Effector memory CD8-positive, alpha-beta T cell (primary cell): ENCODE results near the gene SH3BP4.
A peak's percentile ranks its signal among the peaks of the same experiment; 100 is the strongest.

Experiments
- ATAC-seq: fragments of 150-1000 bp; cut with Tn5 transposase; replicated peaks from 2 replicates; pipeline ENCODE4 v1.10.0; 2021; ENCODE audit warnings: mild to moderate bottlenecking, moderate library complexity
- DNase-seq, 3 experiments: peaks; one replicate each; pipeline ENCODE4 v3.0.0; 2021
- H3K27ac Mint-ChIP-seq, 2 donors: one replicate each; pipeline ENCODE4 v1.8.0; 2022; ENCODE audit warnings: mild to moderate bottlenecking in 2 of 2, mixed read lengths in 2 of 2, moderate library complexity in 2 of 2
- H3K27me3 Mint-ChIP-seq, 2 donors: one replicate each; pipeline ENCODE4 v1.8.0; 2022; ENCODE audit warnings: mixed read lengths in 2 of 2
- H3K36me3 Mint-ChIP-seq: one replicate; pipeline ENCODE4 v1.8.0; 2022; ENCODE audit warnings: mild to moderate bottlenecking, moderate library complexity, mixed read lengths; ENCODE audit not compliant: insufficient read depth
- H3K4me1 Mint-ChIP-seq, 2 donors: one replicate each; pipeline ENCODE4 v1.8.0; 2022; ENCODE audit warnings: low read depth in 2 of 2, mixed read lengths in 2 of 2
- H3K4me3 Mint-ChIP-seq, 2 donors: one replicate each; pipeline ENCODE4 v1.8.0; 2022; ENCODE audit warnings: mild to moderate bottlenecking in 2 of 2, mixed read lengths in 2 of 2, moderate library complexity in 2 of 2
- H3K9me3 Mint-ChIP-seq, 2 donors: one replicate each; pipeline ENCODE4 v1.8.0; 2022; ENCODE audit warnings: mixed read lengths in 2 of 2
- total RNA-seq, 9 experiments: gene quantifications; one replicate each; lab custom pipeline; 2026; lab: John Stamatoyannopoulos, UW

The SH3BP4 gene
- total RNA-seq = 0 to 1.7 (median 0.17) reads per million in 9 experiments

GRCh38 chr2:234951664-234952269 lies at the start of gene SH3BP4:
TSS of gene SH3BP4 (plus strand) at chr2:234952017. CDS start at chr2:235035003, 82,986 bp downstream.
- no peak for DNase-seq
- peaks cover 78 to 86% of the 10 kb centered on the region in 2 donors for H3K27me3 Mint-ChIP-seq
- no peaks in the 10 kb centered on the region for H3K4me1 Mint-ChIP-seq
- H3K4me3 Mint-ChIP-seq = peak within 1 kb of the TSS; percentile 59 to 69
- ATAC-seq = peak; percentile 26
- H3K9me3 Mint-ChIP-seq = no peaks in the 10 kb centered on the region
- no peaks in the 10 kb centered on the region for H3K36me3 Mint-ChIP-seq
- no peak within 1 kb of the TSS for H3K27ac Mint-ChIP-seq

- Mint-ChIP-seq H3K36me3 (no peaks in the 10 kb centered on the region), H3K27me3 (peaks cover 6 to 20% of the 10 kb centered on the region in 2 donors), H3K4me3 (no peak overlapping the region), H3K4me1 (peaks cover 0 to under 1% of the 10 kb centered on the region in 2 donors), H3K27ac (no peak overlapping the region), H3K9me3 (no peaks in the 10 kb centered on the region)
- DNase-seq (no peak), ATAC-seq (no peak)
Measured at GRCh38 chr2:234904785-234905184, 47.0 kb upstream of the SH3BP4 start.

- H3K4me1 Mint-ChIP-seq = peaks cover 0 to 8% of the 10 kb centered on the region in 2 donors
Measured at GRCh38 chr2:234905547-234906265, 46.1 kb upstream of the SH3BP4 start.

GRCh38 chr2:234910186-234910679 lies 41.6 kb upstream of the SH3BP4 start:
- Mint-ChIP-seq H3K27ac (no peak overlapping the region), H3K27me3 (peaks cover 18 to 33% of the 10 kb centered on the region in 2 donors), H3K4me3 (no peak overlapping the region), H3K9me3 (no peaks in the 10 kb centered on the region), H3K4me1 (peaks cover 0 to 8% of the 10 kb centered on the region in 2 donors), H3K36me3 (no peaks in the 10 kb centered on the region)
- ATAC-seq (no peak), DNase-seq (no peak)

More at GRCh38 chr2:234905547-234906265, 46.1 kb upstream of the SH3BP4 start:
- Mint-ChIP-seq H3K27ac (no peak overlapping the region), H3K36me3 (no peaks in the 10 kb centered on the region), H3K4me3 (no peak overlapping the region), H3K9me3 (no peaks in the 10 kb centered on the region), H3K27me3 (peaks cover 6 to 17% of the 10 kb centered on the region in 2 donors)
- ATAC-seq (no peak), DNase-seq (no peak)

GRCh38 chr2:234911271-234911670 lies 40.5 kb upstream of the SH3BP4 start:
- ATAC-seq (no peak), DNase-seq (no peak)
- Mint-ChIP-seq H3K4me3 (no peak overlapping the region), H3K27ac (no peak overlapping the region), H3K27me3 (peaks cover 28 to 34% of the 10 kb centered on the region in 2 donors), H3K36me3 (no peaks in the 10 kb centered on the region), H3K4me1 (peaks cover 0 to 8% of the 10 kb centered on the region in 2 donors), H3K9me3 (no peaks in the 10 kb centered on the region)

GRCh38 chr2:234912437-234912836 lies 39.4 kb upstream of the SH3BP4 start:
- peaks cover 0 to 8% of the 10 kb centered on the region in 2 donors for H3K4me1 Mint-ChIP-seq
- no peaks in the 10 kb centered on the region for H3K9me3 Mint-ChIP-seq
- ATAC-seq (no peak), DNase-seq (no peak)
- H3K27me3 Mint-ChIP-seq = peaks cover 34 to 46% of the 10 kb centered on the region in 2 donors
- no peaks in the 10 kb centered on the region for H3K36me3 Mint-ChIP-seq
- no peak overlapping the region for H3K4me3 Mint-ChIP-seq
- H3K27ac Mint-ChIP-seq = no peak overlapping the region

- Mint-ChIP-seq H3K9me3 (no peaks in the 10 kb centered on the region), H3K4me3 (no peak overlapping the region), H3K27ac (no peak overlapping the region), H3K4me1 (peaks cover 0 to 8% of the 10 kb centered on the region in 2 donors), H3K36me3 (no peaks in the 10 kb centered on the region), H3K27me3 (peaks cover 35 to 50% of the 10 kb centered on the region in 2 donors)
- no peak for DNase-seq
- no peak for ATAC-seq
Measured at GRCh38 chr2:234913208-234913626, 38.6 kb upstream of the SH3BP4 start.

- no peak for DNase-seq
Measured at GRCh38 chr2:234914371-234915154, 37.3 kb upstream of the SH3BP4 start.

GRCh38 chr2:234916674-234917073 lies 35.1 kb upstream of the SH3BP4 start:
- H3K4me3 Mint-ChIP-seq = no peak overlapping the region
- no peak for DNase-seq
- no peak for ATAC-seq

More at GRCh38 chr2:234914371-234915154, 37.3 kb upstream of the SH3BP4 start:
- no peak overlapping the region for H3K27ac Mint-ChIP-seq
- H3K27me3 Mint-ChIP-seq = peaks cover 45 to 59% of the 10 kb centered on the region in 2 donors
- no peaks in the 10 kb centered on the region for H3K36me3 Mint-ChIP-seq
- no peak overlapping the region for H3K4me3 Mint-ChIP-seq
- no peaks in the 10 kb centered on the region for H3K9me3 Mint-ChIP-seq
- peaks cover 0 to 8% of the 10 kb centered on the region in 2 donors for H3K4me1 Mint-ChIP-seq
- ATAC-seq = no peak

GRCh38 chr2:234917211-234917975 lies 34.4 kb upstream of the SH3BP4 start:
- no peaks in the 10 kb centered on the region for H3K9me3 Mint-ChIP-seq
- no peak overlapping the region for H3K27ac Mint-ChIP-seq
- ATAC-seq = no peak
- H3K27me3 Mint-ChIP-seq = peaks cover 52 to 58% of the 10 kb centered on the region in 2 donors
- H3K36me3 Mint-ChIP-seq = no peaks in the 10 kb centered on the region
- DNase-seq = no peak
- H3K4me1 Mint-ChIP-seq = no peaks in the 10 kb centered on the region
- no peak overlapping the region for H3K4me3 Mint-ChIP-seq

More at GRCh38 chr2:234916674-234917073, 35.1 kb upstream of the SH3BP4 start:
- H3K9me3 Mint-ChIP-seq = no peaks in the 10 kb centered on the region
- no peaks in the 10 kb centered on the region for H3K4me1 Mint-ChIP-seq
- H3K36me3 Mint-ChIP-seq = no peaks in the 10 kb centered on the region
- H3K27me3 Mint-ChIP-seq = peaks cover 52 to 61% of the 10 kb centered on the region in 2 donors
- H3K27ac Mint-ChIP-seq = no peak overlapping the region

- no peak overlapping the region for H3K4me3 Mint-ChIP-seq
- H3K36me3 Mint-ChIP-seq = no peaks in the 10 kb centered on the region
- no peaks in the 10 kb centered on the region for H3K4me1 Mint-ChIP-seq
- H3K27ac Mint-ChIP-seq = no peak overlapping the region
- H3K27me3 Mint-ChIP-seq = peaks cover 43 to 62% of the 10 kb centered on the region in 2 donors
- no peak for DNase-seq
- no peak for ATAC-seq
- no peaks in the 10 kb centered on the region for H3K9me3 Mint-ChIP-seq
Measured at GRCh38 chr2:234919711-234920110, 32.1 kb upstream of the SH3BP4 start.

- Mint-ChIP-seq H3K27me3 (peaks cover 43 to 64% of the 10 kb centered on the region in 2 donors), H3K4me3 (no peak overlapping the region), H3K4me1 (no peaks in the 10 kb centered on the region), H3K9me3 (no peaks in the 10 kb centered on the region), H3K36me3 (no peaks in the 10 kb centered on the region), H3K27ac (no peak overlapping the region)
- ATAC-seq (no peak), DNase-seq (no peak)
Measured at GRCh38 chr2:234920836-234921235, 31.0 kb upstream of the SH3BP4 start.
